HG03342 (cell line): ENCODE results near the gene ETFDH.
"Not testable (repeated sequence)": the region's sequence is repeated elsewhere in the genome, so short reads cannot be mapped to it uniquely, and the experiment has no call there.

Experiments used
- ATAC-seq: cut with Tn5 transposase; IDR thresholded peaks from one replicate; pipeline ENCODE4 v1.9.1; 2021; ENCODE audit warnings: mild to moderate bottlenecking, moderate library complexity; ENCODE audit not compliant: unreplicated experiment

The ETFDH gene

DNA sequence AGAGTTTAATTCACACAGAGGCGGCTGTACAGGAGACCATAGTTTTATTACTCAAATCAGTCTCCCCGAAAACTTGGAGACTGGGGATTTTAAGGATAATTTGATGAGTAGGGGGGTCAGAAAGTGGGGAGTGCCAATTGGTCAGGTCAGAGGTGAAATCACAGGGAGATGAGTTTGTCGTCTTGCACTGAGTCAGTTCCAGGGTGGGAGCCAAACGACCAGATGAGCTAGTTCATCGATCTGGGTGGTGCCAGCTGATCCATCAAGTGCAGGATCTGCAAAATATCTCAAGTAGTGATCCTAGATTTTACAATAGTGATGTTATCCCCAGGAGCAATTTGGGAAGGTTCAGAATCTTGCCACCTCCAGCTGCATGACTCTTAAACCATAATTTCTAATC is 4.0 kb downstream of the ETFDH start:
- ATAC-seq, result no peak

DNA sequence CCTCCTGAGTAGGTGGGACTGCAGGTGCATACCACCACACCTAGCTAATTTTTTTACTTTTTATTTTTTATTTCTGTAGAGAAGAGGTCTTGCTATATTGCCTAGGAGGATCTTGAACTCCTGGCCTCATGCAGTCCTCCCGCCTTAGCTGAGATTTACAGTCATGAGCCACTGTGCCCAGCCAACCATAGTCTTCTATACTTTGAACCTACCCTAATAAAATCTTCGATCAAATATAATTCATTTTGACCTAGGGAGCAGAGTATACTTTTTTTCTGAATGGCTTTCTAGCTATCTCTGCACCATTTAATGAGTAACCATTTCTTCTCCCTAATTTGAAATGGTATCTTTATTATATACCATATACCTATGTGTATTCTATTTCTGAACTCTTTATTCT is 6.7 kb downstream of the ETFDH start:
- no peak for ATAC-seq

DNA sequence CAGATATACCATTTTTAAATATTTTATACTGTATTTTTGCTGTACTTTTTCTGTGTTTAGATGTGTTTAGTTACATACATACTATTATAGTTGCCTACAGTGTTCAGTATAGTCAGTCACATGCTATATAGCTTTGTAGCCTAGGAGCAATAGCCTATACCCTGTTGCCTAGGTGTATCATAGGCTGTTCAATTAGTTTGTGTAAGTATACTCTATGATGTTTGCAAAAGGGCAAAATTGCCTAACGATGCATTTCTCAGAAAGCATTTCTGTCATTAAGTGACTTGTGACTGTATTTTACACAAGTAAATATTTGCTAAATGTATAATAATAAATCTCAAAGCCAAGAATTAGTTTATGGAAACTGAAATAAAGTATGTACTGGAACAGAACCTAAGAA is 9.5 kb downstream of the ETFDH start:
- ATAC-seq, result no peak

DNA sequence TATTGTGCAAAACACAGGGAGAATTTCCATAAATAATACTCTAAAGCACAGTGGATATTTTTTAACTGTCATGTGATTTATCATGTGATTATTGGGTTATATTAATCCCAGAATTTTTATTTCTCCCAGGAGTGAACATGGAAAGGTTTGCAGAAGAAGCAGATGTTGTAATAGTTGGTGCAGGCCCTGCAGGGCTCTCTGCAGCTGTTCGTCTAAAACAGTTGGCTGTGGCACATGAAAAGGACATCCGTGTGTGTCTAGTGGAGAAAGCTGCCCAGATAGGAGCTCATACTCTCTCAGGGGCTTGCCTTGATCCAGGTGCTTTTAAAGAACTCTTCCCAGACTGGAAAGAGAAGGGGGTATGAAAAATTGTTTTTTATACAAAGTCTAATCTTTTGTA is 10.0 kb downstream of the ETFDH start:
- no peak for ATAC-seq

DNA sequence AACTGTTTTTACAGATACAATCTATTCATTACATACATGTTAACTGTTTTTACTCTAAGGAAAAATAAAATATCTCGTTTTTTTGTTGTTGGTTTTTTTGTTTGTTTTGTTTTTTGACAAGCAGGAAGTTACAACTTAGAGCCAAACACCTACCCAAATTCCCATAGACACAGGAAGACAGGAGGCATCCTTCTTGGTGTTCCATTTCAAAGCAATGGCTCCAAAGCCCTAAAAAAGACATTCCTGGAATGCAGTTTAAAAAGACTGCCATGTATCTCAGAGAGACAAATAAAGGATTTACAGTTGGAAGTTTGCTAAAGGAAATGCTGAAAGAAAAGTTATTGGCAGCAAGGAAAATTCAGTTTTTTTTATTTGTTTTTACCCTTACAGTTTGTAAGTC is 16.7 kb downstream of the ETFDH start:
- no peak for ATAC-seq

DNA sequence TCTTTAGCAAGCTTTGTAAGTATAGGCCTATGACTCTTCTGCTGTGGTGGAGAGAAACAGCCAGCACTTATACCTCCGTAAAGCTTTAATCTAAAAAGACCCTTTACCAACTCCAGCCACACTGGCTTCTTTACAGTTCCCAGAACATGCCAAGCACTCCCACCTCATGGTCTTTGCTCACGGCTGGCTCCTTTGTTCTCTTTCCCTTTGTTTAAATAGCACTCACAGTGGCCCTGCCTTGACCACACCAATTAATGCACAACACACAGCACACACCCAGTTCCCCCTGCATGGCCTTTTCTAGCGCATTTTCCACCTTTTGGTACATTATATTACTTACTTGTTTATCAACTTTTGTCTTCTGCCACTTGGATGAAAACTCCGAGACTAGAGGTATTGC is 32.2 kb downstream of the ETFDH start:
- no peak for ATAC-seq

DNA sequence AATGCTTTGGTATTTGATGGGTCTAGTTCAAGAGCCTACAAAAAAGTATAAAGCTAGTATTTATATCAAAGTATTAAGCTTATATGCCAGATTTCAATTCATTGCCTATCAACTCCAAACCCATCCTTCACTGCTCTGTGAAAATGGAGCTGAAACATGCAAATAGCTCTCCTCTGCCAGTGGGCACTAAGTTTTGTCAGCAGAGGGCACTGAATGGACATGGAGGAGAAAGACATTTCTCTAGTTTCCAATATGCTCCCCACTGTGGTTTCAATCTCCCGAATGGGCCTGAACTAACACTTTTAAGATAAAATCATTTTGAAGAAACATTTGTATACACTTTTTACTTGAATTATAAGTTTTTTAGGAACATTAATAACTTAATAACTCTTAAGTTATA is 38.7 kb downstream of the ETFDH start:
- no peak for ATAC-seq

DNA sequence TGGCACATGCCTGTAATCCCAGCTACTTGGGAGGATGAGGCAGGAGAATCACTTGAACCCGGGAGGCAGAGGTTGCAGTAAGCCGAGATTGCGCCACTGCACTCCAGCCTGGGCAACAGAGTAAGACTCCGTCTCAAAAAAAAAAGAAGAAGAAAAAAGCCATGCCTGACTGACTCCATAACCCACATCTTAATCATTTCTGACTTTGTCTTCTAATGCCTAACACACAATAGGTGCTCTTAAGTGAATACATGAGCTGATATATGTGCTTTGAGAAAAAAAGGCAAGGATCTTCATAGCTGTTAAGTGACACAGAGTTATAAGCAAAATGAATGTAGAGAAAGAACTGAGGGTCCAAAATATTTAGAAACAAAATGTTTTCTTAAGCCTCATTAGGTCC is 40.5 kb downstream of the ETFDH start:
- ATAC-seq, result not testable (repeated sequence)

DNA sequence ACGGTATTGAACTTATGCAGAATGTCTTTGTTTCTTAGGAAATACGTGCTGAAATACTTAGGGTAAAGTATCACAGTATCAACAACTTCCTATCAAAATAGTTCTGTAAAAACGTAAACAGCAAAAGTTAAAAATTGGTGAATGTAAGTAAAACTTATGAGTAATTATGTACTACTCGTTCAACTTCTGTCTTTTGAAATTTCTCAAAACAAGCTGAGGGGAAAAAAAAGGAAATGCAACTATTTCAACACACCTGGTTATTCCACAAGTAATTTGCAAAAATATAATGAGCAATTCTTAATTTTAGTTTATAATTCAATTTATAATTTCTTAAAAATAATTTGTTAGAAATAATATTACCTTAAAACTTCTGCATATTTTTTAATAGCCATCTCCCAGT is 42.8 kb downstream of the ETFDH start:
- no peak for ATAC-seq

DNA sequence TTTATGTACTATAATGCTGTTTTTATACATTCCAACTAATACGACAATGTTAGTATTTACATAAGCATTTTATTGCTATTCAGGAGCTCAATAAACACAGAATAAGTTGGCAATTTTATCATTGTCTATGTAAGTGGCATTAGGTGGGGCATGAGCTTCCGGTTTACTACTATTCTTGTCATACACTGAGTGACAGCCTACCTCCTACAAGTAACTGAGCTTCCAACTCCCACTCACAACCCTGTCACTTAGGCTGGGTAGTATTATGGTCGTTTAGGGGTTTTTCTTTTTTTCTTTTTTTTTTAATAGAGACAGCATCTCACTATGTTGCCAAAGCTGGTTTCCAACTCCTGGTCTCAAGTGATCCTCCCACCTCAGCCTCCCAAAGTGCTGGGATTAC is 43.7 kb downstream of the ETFDH start:
- ATAC-seq, result no peak

DNA sequence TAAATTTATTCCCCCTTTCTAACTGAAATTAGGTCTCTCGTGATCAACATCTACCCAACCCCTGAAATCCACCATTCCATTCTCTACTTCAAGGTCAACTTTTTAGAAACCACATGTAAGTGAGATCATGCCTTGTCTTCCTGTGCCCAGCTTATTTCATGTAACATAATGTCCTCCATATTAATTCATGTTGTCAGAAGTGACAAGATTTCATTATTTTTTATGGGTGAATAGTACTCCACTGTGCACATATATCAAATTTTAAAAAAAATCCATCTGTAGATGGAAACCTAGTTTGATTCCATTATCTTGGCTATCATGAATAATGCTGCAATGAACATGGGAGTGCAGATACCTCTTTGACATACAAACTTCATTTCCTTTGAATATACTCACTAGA is 49.6 kb downstream of the ETFDH start:
- ATAC-seq, result no peak

DNA sequence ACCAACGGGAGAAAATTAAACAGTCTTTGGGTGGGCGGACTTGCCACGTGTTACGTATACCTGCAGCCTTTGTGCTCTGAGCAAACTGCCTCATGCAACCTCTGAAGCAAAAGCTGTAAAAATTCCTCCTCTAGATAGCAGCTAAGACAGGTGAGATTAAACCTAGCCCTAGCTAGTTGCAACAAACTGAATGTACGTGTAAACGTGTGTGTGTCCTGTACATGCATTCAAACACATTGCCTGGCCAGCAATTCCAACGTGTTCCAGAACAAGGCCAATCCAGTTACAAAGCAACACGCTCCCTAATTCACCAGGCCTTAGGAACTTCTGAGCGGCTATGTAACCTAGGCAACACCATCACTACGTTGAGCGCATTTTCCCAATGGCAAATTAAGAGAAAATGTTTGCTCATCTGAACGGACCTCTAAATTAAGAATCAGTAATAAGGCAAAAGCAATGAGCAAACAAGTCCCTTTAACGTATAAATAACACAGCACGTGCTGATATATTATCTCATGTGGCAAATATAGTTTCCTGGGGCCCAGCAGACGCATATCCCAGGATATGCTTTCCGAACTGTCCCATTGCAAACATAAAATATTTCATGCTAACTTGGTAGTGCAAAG is 50.3 kb downstream of the ETFDH start:
- ATAC-seq, result no peak

DNA sequence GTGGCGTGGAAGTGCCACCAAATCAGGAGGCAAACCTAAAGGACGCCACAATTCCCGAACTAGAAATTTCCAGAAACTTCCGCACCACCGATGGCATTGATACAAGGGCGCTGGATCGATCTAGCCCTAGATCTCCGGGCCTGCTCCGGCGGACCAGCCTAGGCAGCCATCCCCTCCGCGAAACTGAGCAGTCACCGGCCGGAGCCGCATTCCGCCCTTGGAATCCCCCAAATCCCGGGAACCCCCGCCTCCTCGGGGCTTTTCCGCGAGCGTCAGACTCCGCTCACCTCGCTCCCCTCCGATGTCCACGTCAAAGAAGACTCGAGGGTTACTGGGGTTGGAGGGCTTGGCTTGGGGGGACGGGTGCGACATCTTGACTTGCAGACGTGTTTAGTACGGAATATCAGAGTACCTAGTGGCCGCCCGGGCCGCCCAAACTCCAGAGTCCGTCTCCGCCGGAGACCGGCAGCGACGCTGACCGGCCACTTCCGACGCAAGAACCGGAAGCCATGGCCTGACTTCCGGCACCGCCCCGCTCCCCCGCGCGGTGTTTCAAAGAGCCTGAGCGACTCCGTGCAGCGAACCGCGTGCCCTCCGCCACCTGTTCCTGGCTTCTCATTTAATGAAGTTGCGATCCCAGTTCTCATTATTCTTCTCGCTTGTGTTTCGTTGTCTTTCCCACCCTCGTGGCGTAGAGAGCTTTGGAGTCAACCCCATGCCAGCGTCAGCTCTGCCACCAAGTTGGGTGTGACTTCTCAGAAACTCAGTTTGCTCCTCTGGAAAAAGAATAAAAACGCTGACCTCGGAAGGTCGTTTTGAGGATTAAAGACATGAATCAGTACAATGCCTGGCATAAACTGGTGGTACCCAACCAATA is 51.1 kb downstream of the ETFDH start, which contains the start of gene PPID:
PPID (minus strand) TSS at position 480 of the 877 bp plus-strand sequence; CDS start at position 372, 108 bp downstream.
- peak; percentile 98 for ATAC-seq

DNA sequence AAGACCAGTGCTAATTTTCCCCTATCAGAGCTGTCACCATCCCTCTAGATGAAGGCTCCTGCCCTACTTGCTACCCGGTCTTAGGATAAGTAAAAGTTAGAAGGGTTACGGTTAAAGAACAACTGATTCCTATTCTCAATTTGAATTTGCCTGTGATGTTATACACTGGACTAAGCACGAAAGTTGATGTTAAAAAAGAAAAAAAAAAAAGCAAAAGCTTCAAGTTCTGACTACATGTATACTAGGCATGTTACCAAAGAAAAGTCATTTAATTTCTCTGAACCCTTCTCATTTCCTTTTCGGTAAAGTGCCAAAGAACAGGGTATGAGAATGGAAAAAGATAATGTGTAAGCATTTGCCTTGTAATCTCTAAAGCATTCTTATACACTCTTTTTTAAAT is 52.5 kb downstream of the ETFDH start:
- no peak for ATAC-seq

DNA sequence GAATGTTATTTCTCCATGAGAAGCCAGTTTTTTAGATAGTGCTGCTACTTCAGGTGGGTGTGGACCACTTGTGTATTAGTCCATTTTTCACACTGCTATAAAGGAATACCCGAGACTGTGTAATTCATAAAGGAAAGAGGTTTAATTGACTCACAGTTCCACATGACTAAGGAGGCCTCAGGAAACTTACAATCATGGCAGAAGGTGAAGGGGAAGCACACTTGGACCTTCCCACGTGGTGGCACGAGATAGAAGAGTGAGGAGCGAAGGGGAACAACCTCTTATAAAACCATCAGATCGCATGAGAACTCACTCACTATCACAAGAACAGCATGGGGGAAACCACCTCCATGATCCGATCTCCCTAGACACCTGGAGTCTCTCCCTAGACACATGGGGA is 54.5 kb downstream of the ETFDH start:
- ATAC-seq, result no peak

DNA sequence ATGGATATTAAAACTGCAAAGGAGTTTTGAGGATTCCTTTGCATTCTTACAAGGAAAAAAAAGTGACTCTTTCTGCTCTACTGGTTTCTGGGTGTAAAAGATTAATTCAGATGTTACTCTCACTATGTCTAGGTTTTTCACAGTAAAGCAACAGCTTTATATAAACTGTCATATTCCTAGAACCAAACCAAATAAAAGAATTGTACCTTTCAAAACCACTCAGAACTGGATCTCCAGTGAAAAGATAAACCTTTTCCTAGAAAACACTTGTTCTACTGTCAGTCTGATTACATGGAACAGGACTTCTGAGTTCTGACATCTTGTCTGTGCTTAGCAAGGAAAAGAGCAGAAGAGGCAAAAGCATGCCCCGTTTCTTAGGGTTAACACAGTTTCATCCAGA is 56.1 kb downstream of the ETFDH start:
- ATAC-seq, result no peak

DNA sequence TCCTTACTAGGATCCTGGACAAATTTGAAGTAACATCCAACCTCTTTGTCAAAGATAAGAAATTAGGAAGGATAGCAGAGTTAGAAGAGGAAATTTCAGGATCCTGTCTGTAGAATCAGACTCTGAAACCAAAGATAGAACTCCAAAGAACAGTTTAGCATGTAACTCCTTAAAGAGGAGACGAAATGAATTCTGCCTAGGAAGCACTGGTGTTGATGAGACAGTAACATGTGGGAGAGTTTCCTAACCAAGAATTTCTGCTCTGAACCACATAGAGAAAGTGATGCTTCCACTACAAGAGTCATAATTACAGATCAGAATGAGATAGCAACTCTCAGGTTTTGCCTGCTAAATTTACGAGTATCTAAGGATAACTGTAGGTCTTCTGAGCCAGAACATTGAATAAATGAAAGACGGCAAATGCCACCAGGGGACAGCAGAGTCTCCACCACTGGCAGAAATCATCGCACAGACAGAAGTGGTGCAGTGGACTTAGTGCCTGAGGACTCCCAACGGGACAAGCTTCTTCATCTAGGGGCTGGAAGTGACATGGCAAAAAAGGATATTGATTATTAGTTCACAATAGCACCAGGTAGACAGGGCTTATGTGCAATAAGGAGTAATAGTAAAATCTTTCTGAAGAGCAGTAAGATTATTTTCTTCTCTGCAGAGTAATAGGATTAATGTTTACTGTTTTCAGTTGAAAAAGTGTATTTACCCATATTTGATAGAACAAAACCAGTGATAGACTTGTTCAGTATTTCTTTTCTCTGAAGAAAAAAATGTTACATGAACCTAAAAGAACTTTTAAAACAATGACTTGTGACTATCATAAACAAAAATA is 57.8 kb downstream of the ETFDH start:
- ATAC-seq, result peak; percentile 85

DNA sequence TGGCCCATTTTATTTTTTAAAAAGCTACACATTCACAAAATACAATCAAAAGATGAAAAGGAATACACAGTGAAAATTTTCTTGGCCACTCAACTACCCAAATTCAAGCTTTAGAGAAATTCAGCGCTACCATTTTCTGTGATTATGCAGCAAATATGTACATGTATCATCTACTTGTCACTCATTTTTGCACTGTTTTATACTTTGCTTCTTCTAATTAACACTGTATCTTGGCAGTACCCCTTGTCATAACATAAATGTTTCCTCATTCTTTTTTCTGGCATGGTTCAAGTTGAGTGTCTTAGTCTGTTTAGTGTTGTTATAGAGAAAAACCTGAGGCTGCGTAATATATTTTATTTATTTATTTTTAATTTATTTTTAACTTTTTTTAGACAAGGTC is 66.8 kb downstream of the ETFDH start:
- ATAC-seq, result no peak

DNA sequence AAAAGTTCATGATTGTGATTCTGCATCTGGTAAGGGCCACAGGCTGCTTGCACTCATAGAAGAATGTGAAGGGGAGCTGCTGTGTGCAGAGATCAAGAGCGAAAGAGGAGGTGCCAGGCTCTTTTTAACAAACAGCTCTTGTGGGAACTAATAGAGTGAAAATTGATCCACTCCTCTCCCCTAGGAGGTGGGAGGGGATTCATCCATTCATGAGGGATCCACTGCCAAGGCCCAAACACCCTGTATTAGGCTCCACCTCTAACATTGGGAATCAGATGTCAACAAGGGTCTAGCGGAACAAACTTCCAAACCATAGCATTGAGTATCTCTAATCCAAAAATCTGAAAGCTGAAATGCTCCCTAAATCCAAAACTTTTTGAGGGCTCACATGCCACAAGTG is 67.5 kb downstream of the ETFDH start:
- ATAC-seq, result no peak

DNA sequence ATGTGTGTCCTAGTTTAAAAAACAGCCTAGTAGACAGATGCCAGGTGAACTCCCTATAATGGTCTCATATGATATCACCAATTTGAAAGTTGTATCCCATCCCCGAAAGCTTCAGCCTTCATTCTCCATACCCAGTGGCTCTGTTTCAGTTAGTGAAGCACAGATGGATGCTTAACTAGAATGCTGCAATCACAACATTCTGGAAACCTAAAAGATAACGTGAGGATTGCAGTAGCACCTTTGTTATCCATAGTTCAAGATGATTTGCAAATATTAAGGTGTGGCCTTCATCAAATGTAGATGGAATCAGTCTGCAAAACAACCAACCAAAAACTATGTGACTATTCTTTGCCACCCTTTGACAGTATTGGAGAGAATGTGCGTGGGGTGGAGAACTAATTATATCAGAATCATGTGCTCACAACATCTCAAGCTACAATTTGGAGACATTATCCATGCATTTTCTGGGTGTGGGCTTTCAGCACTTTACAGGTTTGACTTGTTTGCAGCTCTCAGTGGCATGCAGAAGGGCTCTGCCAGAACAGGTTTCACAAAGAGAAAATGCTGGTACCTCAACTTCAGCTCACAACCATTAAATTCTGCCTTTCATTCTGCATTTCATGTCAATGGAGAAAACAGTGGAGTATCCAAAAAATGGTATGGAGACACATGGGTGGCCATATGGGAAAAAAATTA is 69.4 kb downstream of the ETFDH start:
- ATAC-seq, result no peak

DNA sequence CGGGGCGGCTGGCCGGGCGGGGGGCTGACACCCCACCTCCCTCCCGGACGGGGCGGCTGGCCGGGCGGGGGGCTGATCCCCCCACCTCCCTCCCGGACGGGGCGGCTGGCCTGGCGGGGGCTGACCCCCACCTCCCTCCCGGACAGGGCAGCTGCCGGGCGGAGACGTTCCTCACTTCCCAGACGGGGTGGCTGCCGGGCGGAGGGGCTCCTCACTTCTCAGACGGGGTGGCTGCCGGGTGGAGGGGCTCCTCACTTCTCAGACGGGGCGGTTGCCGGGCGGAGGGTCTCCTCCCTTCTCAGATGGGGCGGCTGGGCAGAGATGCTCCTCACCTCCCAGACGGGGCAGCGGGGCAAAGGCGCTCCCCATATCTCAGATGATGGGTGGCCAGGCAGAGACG is 74.4 kb downstream of the ETFDH start:
- ATAC-seq, result not testable (repeated sequence)
